HG03045 (cell line): ENCODE data around the gene SLC23A2.
"Not testable (repeated sequence)": the region's sequence is repeated elsewhere in the genome, so short reads cannot be mapped to it uniquely, and the experiment has no call there.

Source experiments
- ATAC-seq: cut with Tn5 transposase; IDR thresholded peaks from one replicate; pipeline ENCODE4 v1.9.1; 2021; ENCODE audit warnings: mild to moderate bottlenecking, moderate library complexity; ENCODE audit not compliant: unreplicated experiment

Gene SLC23A2

GRCh38 chr20:4883546-4883945 lies 117.8 kb downstream of the SLC23A2 start:
- ATAC-seq: no peak

GRCh38 chr20:4883051-4883450 lies 118.3 kb downstream of the SLC23A2 start:
- ATAC-seq: no peak

GRCh38 chr20:4881006-4881730 lies 120.1 kb downstream of the SLC23A2 start:
- ATAC-seq: no peak

- ATAC-seq: no peak
Measured at GRCh38 chr20:4880051-4880450, 121.3 kb downstream of the SLC23A2 start.

GRCh38 chr20:4878099-4878498 lies 123.2 kb downstream of the SLC23A2 start:
- ATAC-seq: not testable (repeated sequence)

GRCh38 chr20:4876731-4877130 lies 124.6 kb downstream of the SLC23A2 start:
- ATAC-seq: no peak

GRCh38 chr20:4876301-4876700 lies 125.0 kb downstream of the SLC23A2 start:
- no peak for ATAC-seq

- no peak for ATAC-seq
Measured at GRCh38 chr20:4875578-4876067, 125.7 kb downstream of the SLC23A2 start.

- ATAC-seq: no peak
Measured at GRCh38 chr20:4873396-4873795, 127.9 kb downstream of the SLC23A2 start.

- ATAC-seq: no peak
Measured at GRCh38 chr20:4871486-4871885, 129.8 kb downstream of the SLC23A2 start.

- no peak for ATAC-seq
Measured at GRCh38 chr20:4870906-4871305, 130.4 kb downstream of the SLC23A2 start.

GRCh38 chr20:4869290-4870193 lies 131.8 kb downstream of the SLC23A2 start:
- no peak for ATAC-seq

GRCh38 chr20:4867051-4867450 lies 134.3 kb downstream of the SLC23A2 start:
- no peak for ATAC-seq

GRCh38 chr20:4866429-4866828 lies 134.9 kb downstream of the SLC23A2 start:
- no peak for ATAC-seq

GRCh38 chr20:4864311-4864752 lies 137.0 kb downstream of the SLC23A2 start:
- ATAC-seq: no peak

- no peak for ATAC-seq
Measured at GRCh38 chr20:4862661-4863060, 138.6 kb downstream of the SLC23A2 start.

GRCh38 chr20:4861961-4862360 lies 139.3 kb downstream of the SLC23A2 start:
- ATAC-seq: no peak

GRCh38 chr20:4858000-4858399 lies 143.3 kb downstream of the SLC23A2 start:
- no peak for ATAC-seq

- ATAC-seq: no peak
Measured at GRCh38 chr20:4856022-4856755, 145.1 kb downstream of the SLC23A2 start.

- no peak for ATAC-seq
Measured at GRCh38 chr20:4855555-4855954, 145.8 kb downstream of the SLC23A2 start.

GRCh38 chr20:4855097-4855496 lies 146.2 kb downstream of the SLC23A2 start:
- no peak for ATAC-seq
